HuH-7 (cell line): Measurements from ENCODE around the gene HRH3.

Source experiments
- DNase-seq: peaks from one replicate; pipeline ENCODE4 v3.0.0; 2011; ENCODE audit warnings: low spot score

HRH3 gene

GRCh38 chr20:62174870-62175624 is 45.0 kb downstream of the HRH3 start:
- no peak for DNase-seq

GRCh38 chr20:62174021-62174804 is 45.9 kb downstream of the HRH3 start:
- DNase-seq: no peak

- no peak for DNase-seq
These were observed 47.4 kb downstream of the HRH3 start for GRCh38 chr20:62172666-62173065.

GRCh38 chr20:62171245-62171644 is 48.8 kb downstream of the HRH3 start:
- DNase-seq: no peak

GRCh38 chr20:62170536-62170935 is 49.5 kb downstream of the HRH3 start:
- DNase-seq: no peak

GRCh38 chr20:62168890-62169435 is 51.1 kb downstream of the HRH3 start:
- DNase-seq: no peak

GRCh38 chr20:62168061-62168460 is 52.0 kb downstream of the HRH3 start:
- no peak for DNase-seq

GRCh38 chr20:62167474-62167873 is 52.6 kb downstream of the HRH3 start:
- no peak for DNase-seq

- peak; percentile 93 for DNase-seq
These were observed 54.2 kb downstream of the HRH3 start for GRCh38 chr20:62165762-62166399.
